Kidney (tissue), 14 donors: Measurements from ENCODE around the gene FBXW2. TPM values are rescaled to one million over a fixed set of nuclear protein-coding genes. Genes with fewer than 3 reads are reported as not detected.

Source experiments
- DNase-seq, 5 donors: peaks; one replicate each; pipeline ENCODE4 v3.0.0-alpha.2; 2013 to 2020
- FAIRE-seq: peaks from 2 replicates; lab custom pipeline; 2012; peaks lifted over from hg19 to GRCh38; lab: Jason Lieb, UNC
- H3K27ac ChIP-seq, 2 donors: one replicate each; pipeline ENCODE4 v1.7.0; 2013; ENCODE audit warnings: low read depth in 2 of 2, low read length in 2 of 2, inconsistent platforms in 1 of 2
- H3K27me3 ChIP-seq: one replicate; pipeline ENCODE4 v1.7.1; 2013; ENCODE audit warnings: low read length, inconsistent platforms; ENCODE audit not compliant: control insufficient read depth, insufficient read depth
- H3K36me3 ChIP-seq, 3 donors: one replicate each; pipeline versions ENCODE4 v1.7.0 to v1.7.1; 2013; ENCODE audit warnings: low read length in 3 of 3, control low read depth in 1 of 3, inconsistent platforms in 1 of 3; ENCODE audit not compliant: insufficient read depth in 3 of 3, control insufficient read depth in 2 of 3
- H3K4me1 ChIP-seq, 3 donors: one replicate each; pipeline versions ENCODE4 v1.7.0 to v1.7.1; 2013; ENCODE audit warnings: low read length in 3 of 3, inconsistent platforms in 1 of 3, low read depth in 1 of 3; ENCODE audit not compliant: control insufficient read depth in 2 of 3, insufficient read depth in 2 of 3
- H3K4me3 ChIP-seq, 3 donors: one replicate each; pipeline versions ENCODE4 v1.7.0 to v1.8.1; 2013; ENCODE audit warnings: low read length in 3 of 3, control low read depth in 1 of 3, inconsistent platforms in 1 of 3
- H3K9ac ChIP-seq, 3 donors: one replicate each; pipeline versions ENCODE4 v1.7.0 to v1.7.1; 2013; ENCODE audit warnings: low read length in 3 of 3, control low read depth in 1 of 3, inconsistent platforms in 1 of 3
- H3K9me3 ChIP-seq, 3 donors: one replicate each; pipeline versions ENCODE4 v1.7.0 to v1.7.1; 2013; ENCODE audit warnings: low read length in 3 of 3, control low read depth in 1 of 3, inconsistent platforms in 1 of 3; ENCODE audit not compliant: control insufficient read depth in 2 of 3, insufficient read depth in 1 of 3
- CTCF ChIP-seq: IDR thresholded peaks from 3 replicates; pipeline ENCODE4 v1.5.1; 2012; ENCODE audit warnings: mild to moderate bottlenecking, moderate library complexity, borderline replicate concordance; ENCODE audit not compliant: insufficient read depth; ENCODE audit errors: extremely low read depth
- intact Hi-C: fragments of 100-400 bp; cut with DNase I; formaldehyde crosslinking; loops from one replicate; pipeline ENCODE4 v1.11.1; 2022
- polyA plus RNA-seq: library from polyadenylated mRNA; stranded (reverse); fragments of 350-450 nt; fragmentation: Illumina TruSeq; extraction: RNeasy Lipid Tissue Mini Kit (QIAGEN cat#74804); gene quantifications from one replicate; pipeline ENCODE4 v1.2.3, GENCODE V29; 2014; ENCODE audit warnings: low read depth, low replicate concordance; ENCODE audit not compliant: insufficient read depth
- total RNA-seq: library from RNA; stranded (reverse); fragmentation: NEBNext Ultra II Directional; extraction: Animal tissue kit (Norgen Biotek cat#: 25700); gene quantifications from one replicate; pipeline ENCODE4 v1.2.1, GENCODE V29; 2021
- donor health status: control.
- donor health status: control.
- donor health status: control.
- donor health status: control.
- donor health status: control.
- donor health status: DM: yes; HTN: yes; CAD: no.
- donor health status: Normal renal cell carcinoma (clear cell type).

The FBXW2 gene
- total and polyA plus RNA-seq, 2 donors from 2014 or later: 13.8 to 67.8 TPM

- Histone ChIP-seq H3K36me3 (no peaks in the 10 kb centered on the region), H3K27me3 (no peaks in the 10 kb centered on the region), H3K27ac (peak overlapping the region; percentile 26 to 51), H3K9me3 (no peaks in the 10 kb centered on the region), H3K9ac (peak overlapping the region in 1 of 3 donors; percentile 2), H3K4me3 (no peak overlapping the region), H3K4me1 (peaks cover 0 to 7% (median 7%) of the 10 kb centered on the region in 3 donors)
- intact Hi-C loops: no loop called here
- TF ChIP-seq CTCF: no peak
- FAIRE-seq (no peak), DNase-seq (peak; percentile 64 to 80 (median 75))
Measured at GRCh38 chr9:120730654-120731514, 62.3 kb downstream of the FBXW2 start.

- no peaks in the 10 kb centered on the region for H3K36me3 ChIP-seq
- H3K27ac ChIP-seq: peak overlapping the region in 1 of 2 donors; percentile 51
- no peak for FAIRE-seq
- H3K27me3 ChIP-seq: no peaks in the 10 kb centered on the region
- DNase-seq: peak in 1 of 5 donors; percentile 19
- H3K4me3 ChIP-seq: no peak overlapping the region
- no peaks in the 10 kb centered on the region for H3K9me3 ChIP-seq
- H3K4me1 ChIP-seq: peaks cover 0 to 7% (median 7%) of the 10 kb centered on the region in 3 donors
- intact Hi-C loops: no loop called here
- H3K9ac ChIP-seq: no peak overlapping the region
- no peak for TF ChIP-seq CTCF
Measured at GRCh38 chr9:120729791-120730241, 63.4 kb downstream of the FBXW2 start.

GRCh38 chr9:120726484-120726883 lies 66.7 kb downstream of the FBXW2 start:
- H3K9me3 ChIP-seq: no peaks in the 10 kb centered on the region
- no peak overlapping the region for H3K9ac ChIP-seq
- intact Hi-C loops: no loop called here
- DNase-seq (no peak), FAIRE-seq (no peak)
- H3K27ac ChIP-seq: no peak overlapping the region
- H3K36me3 ChIP-seq: no peaks in the 10 kb centered on the region
- no peak overlapping the region for H3K4me3 ChIP-seq
- no peaks in the 10 kb centered on the region for H3K27me3 ChIP-seq
- H3K4me1 ChIP-seq: peaks cover 0 to 7% (median 6%) of the 10 kb centered on the region in 3 donors
- TF ChIP-seq CTCF: no peak
